Keratinocyte (primary cell): Measurements from ENCODE around the gene CCDC88B. TPM values are rescaled to one million over a fixed set of nuclear protein-coding genes. Genes with fewer than 3 reads are reported as not detected.
A peak's percentile ranks its signal among the peaks of the same experiment; 100 is the strongest.

Experiments used
- DNase-seq: peaks from one replicate; pipeline ENCODE4 v3.0.0-alpha.2; 2011; ENCODE audit warnings: low read depth, missing footprints, low spot score
- FAIRE-seq: peaks from 2 replicates; lab custom pipeline; 2011; peaks lifted over from hg19 to GRCh38; lab: Jason Lieb, UNC
- H2AFZ ChIP-seq: 2 replicates; pipeline ENCODE4 v1.6.0; 2012; ENCODE audit warnings: low read length, control low read depth, inconsistent platforms; ENCODE audit not compliant: control insufficient read depth
- H3K27ac ChIP-seq: 2 replicates; pipeline ENCODE4 v1.5.1; 2011; ENCODE audit warnings: low read length; ENCODE audit not compliant: control insufficient read depth, insufficient read depth
- H3K27me3 ChIP-seq: 3 replicates; pipeline ENCODE4 v1.6.0; 2011; ENCODE audit warnings: low read length; ENCODE audit not compliant: control insufficient read depth, insufficient read depth; ENCODE audit errors: extremely low read depth
- H3K36me3 ChIP-seq, 2 experiments: 2 replicates in 1 of 2; 3 replicates in 1 of 2; pipeline ENCODE4 v1.5.1; 2011; ENCODE audit warnings: low read length in 2 of 2, mild to moderate bottlenecking in 1 of 2; ENCODE audit not compliant: control insufficient read depth in 2 of 2, insufficient read depth in 2 of 2; ENCODE audit errors: extremely low read depth in 1 of 2
- H3K4me1 ChIP-seq: 3 replicates; pipeline ENCODE4 v1.5.1; 2011; ENCODE audit warnings: low read length; ENCODE audit not compliant: control insufficient read depth, insufficient read depth; ENCODE audit errors: extremely low read depth
- H3K4me2 ChIP-seq: 3 replicates; pipeline ENCODE4 v1.6.0; 2011; ENCODE audit warnings: low read depth, low read length; ENCODE audit not compliant: control insufficient read depth, insufficient read depth; ENCODE audit errors: extremely low read depth
- H3K4me3 ChIP-seq, 3 experiments: fragments of 200-600 bp in 1 of 3; sonication (generic) in 1 of 3; 2 replicates in 2 of 3; 3 replicates in 1 of 3; pipeline ENCODE4 v1.5.1; 2011 to 2016; ENCODE audit warnings: low read length in 3 of 3, mild to moderate bottlenecking in 3 of 3, control low read depth in 2 of 3, inconsistent platforms in 1 of 3, low read depth in 1 of 3, mixed read lengths in 1 of 3, mixed run types in 1 of 3, moderate library complexity in 1 of 3; ENCODE audit not compliant: control insufficient read depth in 2 of 3, insufficient read depth in 2 of 3; ENCODE audit errors: extremely low read depth in 1 of 3
- H3K79me2 ChIP-seq: 2 replicates; pipeline ENCODE4 v1.6.0; 2012; ENCODE audit warnings: low read length; ENCODE audit not compliant: control insufficient read depth, insufficient read depth
- H3K9ac ChIP-seq: 3 replicates; pipeline ENCODE4 v1.6.0; 2011; ENCODE audit warnings: low read length; ENCODE audit not compliant: control insufficient read depth, insufficient read depth; ENCODE audit errors: extremely low read depth
- H3K9me1 ChIP-seq: 3 replicates; pipeline ENCODE4 v1.6.0; 2011; ENCODE audit warnings: low read length; ENCODE audit not compliant: control insufficient read depth, insufficient read depth; ENCODE audit errors: extremely low read depth
- H3K9me3 ChIP-seq: 2 replicates; pipeline ENCODE4 v1.5.1; 2012; ENCODE audit warnings: low read depth, low read length; ENCODE audit not compliant: control insufficient read depth
- H4K20me1 ChIP-seq: 3 replicates; pipeline ENCODE4 v1.6.0; 2011; ENCODE audit warnings: low read length; ENCODE audit not compliant: control insufficient read depth, insufficient read depth; ENCODE audit errors: extremely low read depth
- CTCF ChIP-seq, 3 experiments: IDR thresholded peaks in 1 of 3; conservative IDR thresholded peaks in 1 of 3; optimal IDR thresholded peaks in 1 of 3; 2 replicates in 2 of 3; 3 replicates in 1 of 3; pipeline versions ENCODE3 to v1.5.1; 2011; ENCODE audit warnings: low read length in 3 of 3, mild to moderate bottlenecking in 3 of 3, moderate library complexity in 2 of 3, control low read depth in 1 of 3, inconsistent platforms in 1 of 3; ENCODE audit not compliant: insufficient read depth in 2 of 3; ENCODE audit errors: extremely low read depth in 1 of 3
- EZH2 ChIP-seq: IDR thresholded peaks from one replicate; pipeline ENCODE4 v1.6.1; 2012; ENCODE audit warnings: inconsistent platforms, mild to moderate bottlenecking, low read length, moderate library complexity
- dilution Hi-C: fragments of 300-500 bp; cut with MboI; formaldehyde crosslinking; loops from one replicate; pipeline ENCODE4 v1.7.0; 2020; ENCODE audit warnings: low sequenced_read_pairs; ENCODE audit not compliant: extremely low pct_ligation_motif_present
- polyA plus RNA-seq, 5 experiments: library from polyadenylated mRNA; depleted of rRNA in 3 of 5; stranded (reverse) in 3 of 5; stranded (forward) in 1 of 5; unstranded in 1 of 5; fragments of >200 nt; gene quantifications; 1 replicate in 1 of 5; 2 replicates in 3 of 5; 3 replicates in 1 of 5; pipeline versions ENCODE4 v1.2.1 to v1.2.3, GENCODE V29; 2011 to 2012; ENCODE audit warnings: missing spikeins in 2 of 5, low read depth in 1 of 5, low replicate concordance in 1 of 5

The CCDC88B gene
- polyA plus RNA-seq, 1 donor (not counting 4 experiments of a cell fraction or from before 2014, with no cell fraction given) = 3.7 TPM

DNA sequence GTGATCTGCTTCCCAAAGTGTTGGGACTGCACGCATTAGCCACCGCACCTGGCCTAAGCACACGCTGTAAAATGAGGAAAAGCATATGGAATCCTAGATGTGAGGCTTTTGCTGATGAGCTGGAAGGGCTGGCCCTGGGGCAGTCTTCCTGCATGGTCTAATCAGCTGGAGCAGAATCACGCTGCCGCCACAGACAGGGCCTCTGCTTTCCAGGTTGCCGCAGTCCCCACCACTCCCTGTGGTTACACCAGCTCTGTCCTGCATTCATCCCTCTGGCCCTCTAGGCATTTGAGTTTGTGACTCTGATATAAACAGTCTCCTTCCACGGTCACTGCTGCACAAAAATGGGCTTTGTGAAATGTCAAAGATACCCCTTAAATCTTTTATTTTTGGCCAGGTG, 36.1 kb downstream of the CCDC88B start:
- H3K27ac ChIP-seq = no peak overlapping the region
- no peaks in the 10 kb centered on the region for H3K9me1 ChIP-seq
- no peaks in the 10 kb centered on the region for H3K27me3 ChIP-seq
- H3K9me3 ChIP-seq = no peaks in the 10 kb centered on the region
- no peak for DNase-seq
- no peak for FAIRE-seq
- no peak overlapping the region for H3K4me2 ChIP-seq
- peaks cover 16% of the 10 kb centered on the region for H3K4me1 ChIP-seq
- no peak overlapping the region for H3K4me3 ChIP-seq
- H4K20me1 ChIP-seq = no peaks in the 10 kb centered on the region
- dilution Hi-C loops = no loop called here
- peaks cover 0 to 4% of the 10 kb centered on the region in 2 experiments for H3K36me3 ChIP-seq
- H3K9ac ChIP-seq = no peak overlapping the region
- no peak overlapping the region for H2AFZ ChIP-seq
- TF ChIP-seq CTCF (optimal IDR thresholded peaks at IDR 0.05 in 1 of 3, IDR thresholded peaks at IDR 0.05 in 1 of 3, conservative IDR thresholded peaks at IDR 0.05 in 1 of 3; ENCODE audit: extremely low read depth in 1 of 3, insufficient read depth in 2 of 3, low read length in 3 of 3) (no peak), EZH2 (no peak)
- no peaks in the 10 kb centered on the region for H3K79me2 ChIP-seq

GRCh38 chr11:64378335-64378880, 38.4 kb downstream of the CCDC88B start:
- DNase-seq = no peak
- Histone ChIP-seq H3K36me3 (no peaks in the 10 kb centered on the region), H3K9me1 (no peaks in the 10 kb centered on the region), H3K4me2 (peak overlapping the region; percentile 64), H3K4me1 (peaks cover 16% of the 10 kb centered on the region), H3K27me3 (peaks cover 3% of the 10 kb centered on the region), H4K20me1 (no peaks in the 10 kb centered on the region), H3K27ac (no peak overlapping the region), H3K79me2 (no peaks in the 10 kb centered on the region), H2AFZ (peak overlapping the region; percentile 78), H3K9me3 (no peaks in the 10 kb centered on the region), H3K9ac (no peak overlapping the region), H3K4me3 (peak overlapping the region in 1 of 3 experiments; percentile 5)
- FAIRE-seq = no peak
- TF ChIP-seq EZH2 (no peak), CTCF (optimal IDR thresholded peaks at IDR 0.05 in 1 of 3, IDR thresholded peaks at IDR 0.05 in 1 of 3, conservative IDR thresholded peaks at IDR 0.05 in 1 of 3; ENCODE audit: extremely low read depth in 1 of 3, insufficient read depth in 2 of 3, low read length in 3 of 3) (peak in 1 of 3 experiments; percentile 14)
- dilution Hi-C loops = no loop called here
